A549 (cell line): ENCODE measurements around the gene MED23. TPM values are rescaled to one million over a fixed set of nuclear protein-coding genes. Genes with fewer than 3 reads are reported as not detected.

Source experiments
- ATAC-seq, 2 experiments: fragments of 200-7000 bp in 1 of 2; fragments of >200 bp in 1 of 2; cut with Nextera tagmentation in 1 of 2; cut with Tn5 transposase in 1 of 2; 3 replicates each; pipeline versions ENCODE4 v1.8.0 to v1.9.1; 2018 to 2020; ENCODE audit warnings: mild to moderate bottlenecking in 1 of 2, moderate library complexity in 1 of 2
- CTCF ChIA-PET: fragments of 300-600 bp; sonication (Branson Sonifier 250); formaldehyde crosslinking; extraction: SDS; loops from one replicate; lab custom pipeline; 2021; ENCODE audit warnings: antibody characterized with exemption, inconsistent platforms; lab: Yijun Ruan, JAX
- POLR2A ChIA-PET: fragments of 350-600 bp; formaldehyde crosslinking; extraction: SDS; loops from one replicate; lab custom pipeline; 2021; ENCODE audit warnings: antibody characterized with exemption, inconsistent platforms; lab: Yijun Ruan, JAX
- DNase-seq, 2 experiments: peaks; one replicate each; pipeline versions ENCODE4 v3.0.0 to v3.0.0-alpha.2; 2011 to 2016; ENCODE audit warnings: low read depth in 1 of 2, low spot score in 1 of 2
- FAIRE-seq: peaks from 2 replicates; lab custom pipeline; 2011; peaks lifted over from hg19 to GRCh38; lab: Jason Lieb, UNC
- H3K27ac ChIP-seq, 2 experiments: fragments of >200 bp; sonication (Bioruptor Twin); formaldehyde crosslinking; 3 replicates each; pipeline ENCODE4 v1.5.1; 2016 to 2017
- H3K4me1 ChIP-seq: fragments of >200 bp; sonication (Bioruptor Twin); formaldehyde crosslinking; 3 replicates; pipeline ENCODE4 v1.6.1; 2016
- H3K4me2 ChIP-seq: fragments of >200 bp; sonication (Bioruptor Twin); formaldehyde crosslinking; 3 replicates; pipeline ENCODE4 v1.6.1; 2016
- H3K4me3 ChIP-seq: fragments of >200 bp; sonication (Bioruptor Twin); formaldehyde crosslinking; 3 replicates; pipeline ENCODE4 v1.5.1; 2016
- H3K9me3 ChIP-seq: fragments of >200 bp; sonication (Bioruptor Twin); formaldehyde crosslinking; 3 replicates; pipeline ENCODE4 v1.6.1; 2016
- CBX8 ChIP-seq: fragments of 200-600 bp; sonication (generic); IDR thresholded peaks from 2 replicates; pipeline ENCODE4 v1.6.1; 2016
- CEBPB ChIP-seq, 2 experiments: fragments of >200 bp in 1 of 2; sonication (Bioruptor Twin) in 1 of 2; formaldehyde crosslinking in 1 of 2; IDR thresholded peaks; 2 replicates each; pipeline ENCODE4 v1.6.1; 2012 to 2016
- CHD4 ChIP-seq: fragments of 200-600 bp; sonication (generic); IDR thresholded peaks from 2 replicates; pipeline ENCODE4 v1.6.1; 2016; ENCODE audit warnings: antibody characterized with exemption, mild to moderate bottlenecking, borderline replicate concordance
- E2F6 ChIP-seq: IDR thresholded peaks from 2 replicates; pipeline ENCODE4 v1.6.1; 2012; ENCODE audit warnings: low read depth, borderline replicate concordance
- EHF ChIP-seq: fragments of 250-450 bp; sonication (Bioruptor Pico); IDR thresholded peaks from 2 replicates; pipeline ENCODE4 v1.5.0; 2020; ENCODE audit warnings: mild to moderate bottlenecking
- FOSL2 ChIP-seq, 2 experiments: fragments of 450-650 bp in 1 of 2; fragments of >200 bp in 1 of 2; sonication (Bioruptor Twin) in 1 of 2; formaldehyde crosslinking; IDR thresholded peaks; 2 replicates each; pipeline versions ENCODE4 v1.5.0 to v1.6.1; 2016 to 2020; ENCODE audit warnings: mild to moderate bottlenecking in 1 of 2, moderate library complexity in 1 of 2
- HEYL ChIP-seq: fragments of 250-450 bp; sonication (Bioruptor Pico); IDR thresholded peaks from 2 replicates; pipeline ENCODE4 v1.8.0; 2021; ENCODE audit warnings: mild to moderate bottlenecking, moderate library complexity
- HMGXB4 ChIP-seq: fragments of 250-450 bp; sonication (Bioruptor Pico); IDR thresholded peaks from 2 replicates; pipeline ENCODE4 v1.5.0; 2021; ENCODE audit warnings: mild to moderate bottlenecking, moderate library complexity, borderline replicate concordance
- JUN ChIP-seq, 2 experiments: fragments of >200 bp; sonication (Bioruptor Twin); formaldehyde crosslinking; IDR thresholded peaks; 2 replicates in 1 of 2; 3 replicates in 1 of 2; pipeline ENCODE4 v1.6.1; 2016 to 2017
- KDM1A ChIP-seq: fragments of 200-600 bp; sonication (generic); IDR thresholded peaks from 2 replicates; pipeline ENCODE4 v1.6.1; 2016; ENCODE audit warnings: low read depth, mild to moderate bottlenecking
- KDM5A ChIP-seq: fragments of 200-600 bp; sonication (generic); IDR thresholded peaks from 2 replicates; pipeline ENCODE4 v1.6.1; 2016; ENCODE audit warnings: antibody characterized with exemption, mild to moderate bottlenecking
- MAX ChIP-seq: IDR thresholded peaks from 2 replicates; pipeline ENCODE4 v1.6.1; 2012
- MAZ ChIP-seq: fragments of 150-350 bp; IDR thresholded peaks from 2 replicates; pipeline ENCODE4 v1.6.1; 2014; ENCODE audit warnings: antibody characterized with exemption, low read depth, low read length, borderline replicate concordance
- NFE2L2 ChIP-seq: fragments of 150-350 bp; conservative IDR thresholded peaks from 2 replicates; pipeline ENCODE4 v1.6.1; 2014; ENCODE audit warnings: low read length
- NPAS2 ChIP-seq: fragments of 250-450 bp; sonication (Bioruptor Pico); IDR thresholded peaks from 2 replicates; pipeline ENCODE4 v1.8.0; 2022; ENCODE audit warnings: mild to moderate bottlenecking, moderate library complexity, borderline replicate concordance
- NR3C1 ChIP-seq: fragments of >200 bp; sonication (Bioruptor Twin); formaldehyde crosslinking; IDR thresholded peaks from 3 replicates; pipeline ENCODE4 v1.6.1; 2017
- SREBF2 ChIP-seq: fragments of 450-650 bp; IDR thresholded peaks from 2 replicates; pipeline ENCODE4 v1.6.1; 2014; ENCODE audit warnings: mild to moderate bottlenecking, moderate library complexity
- ZC3H11A ChIP-seq: fragments of 450-650 bp; IDR thresholded peaks from 2 replicates; pipeline ENCODE4 v1.6.1; 2014; ENCODE audit warnings: antibody characterized with exemption, mild to moderate bottlenecking
- ZNF302 ChIP-seq: fragments of 250-450 bp; sonication (Bioruptor Pico); IDR thresholded peaks from 2 replicates; pipeline ENCODE4 v1.9.0; 2021; ENCODE audit warnings: inconsistent platforms, mild to moderate bottlenecking, moderate library complexity
- ZSCAN20 ChIP-seq: fragments of 250-450 bp; sonication (Bioruptor Pico); IDR thresholded peaks from 2 replicates; pipeline ENCODE4 v1.8.0; 2022; ENCODE audit warnings: mild to moderate bottlenecking, moderate library complexity
- WGBS: methylation state at CpG from one replicate; pipeline ENCODE4 v1.1.6; 2017; ENCODE audit errors: missing lambda C conversion rate; 5-methylcytosine and 5-hydroxymethylcytosine counted together
- polyA plus RNA-seq, 4 experiments: library from polyadenylated mRNA; depleted of rRNA in 3 of 4; stranded (reverse); fragments of >200 nt; fragmentation: RNase III in 1 of 4; extraction: RNeasy Plus Mini Kit Qiagen cat#74134 plus additional on column Dnase treatment in 1 of 4; gene quantifications; 2 replicates in 3 of 4; 3 replicates in 1 of 4; pipeline ENCODE4 v1.2.3, GENCODE V29; 2011 to 2017
- TF ChIP-seq, protein P1 (sequence below): fragments of >200 bp; sonication (Bioruptor Twin); formaldehyde crosslinking; IDR thresholded peaks from 3 replicates; pipeline ENCODE4 v1.5.1; 2016

Gene MED23
- polyA plus RNA-seq, 2 of the 4 experiments (the other 2 are of a cell fraction) = 7.6 to 23.1 TPM

DNA sequence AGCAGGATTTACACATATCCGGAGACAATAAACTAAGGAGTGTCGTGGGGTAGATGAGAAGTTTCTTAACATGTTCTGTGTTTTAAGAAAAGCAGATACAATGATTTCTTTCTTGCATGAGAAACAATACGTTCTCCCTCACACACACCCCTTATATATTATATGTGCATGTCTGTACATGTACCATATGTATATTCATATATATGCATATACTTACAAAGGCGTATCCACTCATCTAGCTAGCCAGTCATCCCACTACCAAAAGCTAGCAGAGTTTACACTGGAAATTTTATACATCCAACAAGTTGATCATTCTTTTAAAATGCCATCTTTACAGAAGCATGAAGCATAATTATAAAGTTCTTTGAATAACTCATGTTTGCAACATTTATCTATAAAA, 40.1 kb downstream of the MED23 start:
- no peak overlapping the region for H3K4me2 ChIP-seq
- FAIRE-seq (no peak), DNase-seq (no peak), ATAC-seq (no peak)
- no peak overlapping the region for H3K27ac ChIP-seq
- H3K9me3 ChIP-seq = no peaks in the 10 kb centered on the region
- TF ChIP-seq KDM5A (no peak), CHD4 (no peak), NFE2L2 (no peak), SREBF2 (no peak), EHF (CRISPR knock-in tag) (no peak), NR3C1 (no peak), ZNF302 (CRISPR knock-in tag) (no peak)
- TF ChIP-seq, protein P1, sequence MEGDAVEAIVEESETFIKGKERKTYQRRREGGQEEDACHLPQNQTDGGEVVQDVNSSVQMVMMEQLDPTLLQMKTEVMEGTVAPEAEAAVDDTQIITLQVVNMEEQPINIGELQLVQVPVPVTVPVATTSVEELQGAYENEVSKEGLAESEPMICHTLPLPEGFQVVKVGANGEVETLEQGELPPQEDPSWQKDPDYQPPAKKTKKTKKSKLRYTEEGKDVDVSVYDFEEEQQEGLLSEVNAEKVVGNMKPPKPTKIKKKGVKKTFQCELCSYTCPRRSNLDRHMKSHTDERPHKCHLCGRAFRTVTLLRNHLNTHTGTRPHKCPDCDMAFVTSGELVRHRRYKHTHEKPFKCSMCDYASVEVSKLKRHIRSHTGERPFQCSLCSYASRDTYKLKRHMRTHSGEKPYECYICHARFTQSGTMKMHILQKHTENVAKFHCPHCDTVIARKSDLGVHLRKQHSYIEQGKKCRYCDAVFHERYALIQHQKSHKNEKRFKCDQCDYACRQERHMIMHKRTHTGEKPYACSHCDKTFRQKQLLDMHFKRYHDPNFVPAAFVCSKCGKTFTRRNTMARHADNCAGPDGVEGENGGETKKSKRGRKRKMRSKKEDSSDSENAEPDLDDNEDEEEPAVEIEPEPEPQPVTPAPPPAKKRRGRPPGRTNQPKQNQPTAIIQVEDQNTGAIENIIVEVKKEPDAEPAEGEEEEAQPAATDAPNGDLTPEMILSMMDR = no peak
- H3K4me3 ChIP-seq = no peak overlapping the region
- POLR2A ChIA-PET = no interaction called here
- CTCF ChIA-PET = no interaction called here
- H3K4me1 ChIP-seq = no peaks in the 10 kb centered on the region
- WGBS = 92% methylated on average over 4 of the region's 4 CpGs

DNA sequence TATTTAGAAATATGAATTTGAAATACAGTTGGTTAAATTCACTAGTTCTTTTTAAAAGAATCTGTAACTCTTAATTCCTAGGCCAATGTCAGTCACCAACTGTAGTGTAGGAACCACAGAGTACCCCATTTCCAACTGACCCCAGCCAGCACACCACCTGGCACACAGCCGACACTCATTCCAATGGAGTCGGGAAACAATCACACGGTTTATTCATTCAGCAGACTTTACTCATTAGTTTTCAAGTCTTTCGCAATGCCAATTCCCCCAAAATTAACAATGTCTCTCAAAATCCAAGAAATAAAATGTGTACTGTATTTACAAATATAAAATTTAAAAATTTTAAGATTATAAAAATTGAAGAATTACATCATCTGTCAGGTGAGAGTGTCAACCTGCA, 41.5 kb downstream of the MED23 start:
- H3K4me1 ChIP-seq = no peaks in the 10 kb centered on the region
- H3K4me2 ChIP-seq = no peak overlapping the region
- TF ChIP-seq E2F6 = no peak
- 0 out of 4 replicates have a peak, but pooled peaks of 1 of the 2 experiments have one; percentile 6 for TF ChIP-seq CEBPB (IDR thresholded peaks at IDR 0.05)
- ATAC-seq = no peak
- no peak overlapping the region for H3K27ac ChIP-seq
- no peak for FAIRE-seq
- CTCF ChIA-PET = interaction anchor here (0.6 kb wide), 1 partner anchor 338 kb away, joined by 3 read pairs; no protein-coding TSS in a partner anchor
- DNase-seq = no peak
- H3K9me3 ChIP-seq = no peaks in the 10 kb centered on the region
- no peak overlapping the region for H3K4me3 ChIP-seq
- WGBS = 94% methylated on average over 4 of the region's 4 CpGs
- POLR2A ChIA-PET = no interaction called here

DNA sequence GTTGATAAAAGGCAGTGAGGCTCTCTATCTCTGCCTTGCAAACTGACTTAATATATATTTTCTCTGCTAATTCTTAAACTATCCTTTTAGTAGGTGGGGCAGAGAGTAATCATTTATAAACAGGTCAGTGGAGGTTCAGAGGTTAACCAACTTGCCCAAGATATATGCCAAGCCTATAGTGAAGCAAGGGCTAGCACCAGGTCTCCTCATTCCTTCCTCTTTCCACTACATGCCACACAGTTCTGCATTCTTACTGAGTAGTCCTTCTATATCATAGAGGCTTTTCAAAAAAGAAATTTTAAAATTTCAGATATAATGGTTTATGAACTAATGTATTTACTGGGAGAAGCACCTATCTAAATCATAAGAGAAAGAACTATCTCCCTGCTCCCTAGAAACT, 46.5 kb downstream of the MED23 start:
- ChIA-PET POLR2A (no interaction called here), CTCF (no interaction called here)
- no peak for FAIRE-seq

More for the DNA sequence above, 46.5 kb downstream of the MED23 start:
- H3K4me3 ChIP-seq = no peak overlapping the region
- no peak for ATAC-seq
- H3K4me2 ChIP-seq = no peak overlapping the region
- TF ChIP-seq KDM5A = no peak
- TF ChIP-seq HEYL = no peak
- TF ChIP-seq CBX8 = no peak
- TF ChIP-seq MAZ = no peak
- no peak for TF ChIP-seq MAX
- no peak for TF ChIP-seq ZSCAN20 (CRISPR knock-in tag)
- no peak for TF ChIP-seq NFE2L2
- no peak for TF ChIP-seq HMGXB4 (CRISPR knock-in tag)
- no peak for TF ChIP-seq JUN (IDR thresholded peaks at IDR 0.05)
- TF ChIP-seq ZC3H11A = no peak
- TF ChIP-seq FOSL2 (IDR thresholded peaks at IDR 0.05) = no peak
- TF ChIP-seq FOSL2 (CRISPR knock-in tag; IDR thresholded peaks at IDR 0.05) = no peak
- no peak for TF ChIP-seq NPAS2 (CRISPR knock-in tag)
- TF ChIP-seq KDM1A = no peak
- TF ChIP-seq, all 56 proteins: peak for 0
- Histone ChIP-seq H3K4me1 (no peaks in the 10 kb centered on the region), H3K27ac (no peak overlapping the region), H3K9me3 (no peaks in the 10 kb centered on the region)
- DNase-seq = no peak
